Activated T-cell treated with anti-CD3 and anti-CD28 coated beads, Interleukin-2, amount 50 U/mL, for 4 hours (primary cell): ENCODE results near the gene ADCY6. TPM values are rescaled to one million over a fixed set of nuclear protein-coding genes. Genes with fewer than 3 reads are reported as not detected.

Source experiments
- ATAC-seq, 2 donors: fragments of 200-7000 bp; cut with Tn5 transposase; one replicate each; pipeline ENCODE4 v1.10.0; 2021
- DNase-seq: peaks from one replicate; pipeline ENCODE4 v3.0.0-alpha.2; 2020
- H3K27me3 Mint-ChIP-seq: one replicate; pipeline ENCODE4 v1.8.0; 2021; ENCODE audit warnings: low read depth, mixed read lengths
- H3K36me3 Mint-ChIP-seq: one replicate; pipeline ENCODE4 v1.8.0; 2022; ENCODE audit warnings: mixed read lengths; ENCODE audit not compliant: insufficient read depth
- H3K4me1 Mint-ChIP-seq: one replicate; pipeline ENCODE4 v1.8.0; 2021; ENCODE audit warnings: low read depth, mixed read lengths
- H3K4me3 Mint-ChIP-seq: one replicate; pipeline ENCODE4 v1.8.0; 2021; ENCODE audit warnings: mild to moderate bottlenecking, moderate library complexity, mixed read lengths
- H3K9me3 Mint-ChIP-seq: one replicate; pipeline ENCODE4 v1.8.0; 2021; ENCODE audit warnings: mixed read lengths
- total RNA-seq, 3 donors: library from RNA; stranded (reverse); gene quantifications; one replicate each; pipeline ENCODE4 v1.2.1, GENCODE V29; 2021

ADCY6 gene
- total RNA-seq, 3 donors from 2014 or later = 0.22 to 0.53 (median 0.40) TPM

GRCh38 chr12:48819986-48820725 lies 31.3 kb upstream of the ADCY6 start:
- DNase-seq = no peak
- no peak for ATAC-seq
- no peaks in the 10 kb centered on the region for H3K9me3 Mint-ChIP-seq
- no peak overlapping the region for H3K4me3 Mint-ChIP-seq
- H3K27me3 Mint-ChIP-seq = peaks cover 6% of the 10 kb centered on the region
- H3K4me1 Mint-ChIP-seq = peaks cover 33% of the 10 kb centered on the region
- no peaks in the 10 kb centered on the region for H3K36me3 Mint-ChIP-seq

- DNase-seq (peak; percentile 39), ATAC-seq (peak in 1 of 2 donors; percentile 4)
- peak overlapping the region; percentile 80 for H3K4me3 Mint-ChIP-seq
- peaks cover 30% of the 10 kb centered on the region for H3K4me1 Mint-ChIP-seq
- H3K36me3 Mint-ChIP-seq = no peaks in the 10 kb centered on the region
- H3K9me3 Mint-ChIP-seq = no peaks in the 10 kb centered on the region
- H3K27me3 Mint-ChIP-seq = peaks cover 6% of the 10 kb centered on the region
Measured at GRCh38 chr12:48818831-48819590, 30.1 kb upstream of the ADCY6 start.

- DNase-seq (peak; percentile 71), ATAC-seq (peak; percentile 73 to 74)
- Mint-ChIP-seq H3K27me3 (peaks cover 6% of the 10 kb centered on the region), H3K4me3 (peak within 1 kb of the TSS; percentile 85), H3K9me3 (no peaks in the 10 kb centered on the region), H3K4me1 (peaks cover 34% of the 10 kb centered on the region), H3K36me3 (no peaks in the 10 kb centered on the region)
Measured at GRCh38 chr12:48817873-48818830, 29.3 kb upstream of the ADCY6 start, which contains the start of gene CACNB3. Gene CACNB3, plus strand, starts transcription at chr12:48818496. Its CDS starts 434 bp downstream, at chr12:48818930.

- Mint-ChIP-seq H3K4me3 (peak overlapping the region; percentile 85), H3K27me3 (peaks cover 6% of the 10 kb centered on the region), H3K4me1 (peaks cover 35% of the 10 kb centered on the region), H3K36me3 (no peaks in the 10 kb centered on the region), H3K9me3 (no peaks in the 10 kb centered on the region)
- no peak for DNase-seq
- ATAC-seq = no peak
Measured at GRCh38 chr12:48816143-48816854, 27.4 kb upstream of the ADCY6 start.

GRCh38 chr12:48815126-48816110 lies 26.5 kb upstream of the ADCY6 start:
- Mint-ChIP-seq H3K4me1 (peaks cover 35% of the 10 kb centered on the region), H3K4me3 (peak overlapping the region; percentile 85), H3K36me3 (no peaks in the 10 kb centered on the region), H3K9me3 (no peaks in the 10 kb centered on the region), H3K27me3 (peaks cover 6% of the 10 kb centered on the region)
- DNase-seq (no peak), ATAC-seq (peak; percentile 46 to 49)

- peaks cover 35% of the 10 kb centered on the region for H3K4me1 Mint-ChIP-seq
- no peaks in the 10 kb centered on the region for H3K36me3 Mint-ChIP-seq
- DNase-seq (peak; percentile 65), ATAC-seq (peak; percentile 75 to 79)
- H3K9me3 Mint-ChIP-seq = no peaks in the 10 kb centered on the region
- peak overlapping the region; percentile 85 for H3K4me3 Mint-ChIP-seq
- H3K27me3 Mint-ChIP-seq = peaks cover 6% of the 10 kb centered on the region
Measured at GRCh38 chr12:48814262-48815125, 25.6 kb upstream of the ADCY6 start.

GRCh38 chr12:48813465-48814261 lies 24.8 kb upstream of the ADCY6 start:
- H3K27me3 Mint-ChIP-seq = peaks cover 6% of the 10 kb centered on the region
- no peaks in the 10 kb centered on the region for H3K36me3 Mint-ChIP-seq
- H3K4me1 Mint-ChIP-seq = peaks cover 33% of the 10 kb centered on the region
- no peaks in the 10 kb centered on the region for H3K9me3 Mint-ChIP-seq
- DNase-seq = no peak
- ATAC-seq = no peak
- H3K4me3 Mint-ChIP-seq = peak overlapping the region; percentile 85

- no peaks in the 10 kb centered on the region for H3K9me3 Mint-ChIP-seq
- H3K27me3 Mint-ChIP-seq = peaks cover 6% of the 10 kb centered on the region
- H3K36me3 Mint-ChIP-seq = no peaks in the 10 kb centered on the region
- peaks cover 25% of the 10 kb centered on the region for H3K4me1 Mint-ChIP-seq
- no peak for DNase-seq
- H3K4me3 Mint-ChIP-seq = no peak overlapping the region
- ATAC-seq = no peak
Measured at GRCh38 chr12:48812389-48812788, 23.5 kb upstream of the ADCY6 start.

GRCh38 chr12:48811437-48812090 lies 22.7 kb upstream of the ADCY6 start:
- peaks cover 18% of the 10 kb centered on the region for H3K4me1 Mint-ChIP-seq
- no peaks in the 10 kb centered on the region for H3K36me3 Mint-ChIP-seq
- H3K27me3 Mint-ChIP-seq = no peaks in the 10 kb centered on the region
- no peak overlapping the region for H3K4me3 Mint-ChIP-seq
- no peaks in the 10 kb centered on the region for H3K9me3 Mint-ChIP-seq
- ATAC-seq (no peak), DNase-seq (no peak)

- DNase-seq = no peak
- Mint-ChIP-seq H3K4me3 (no peak overlapping the region), H3K27me3 (peaks cover 1% of the 10 kb centered on the region), H3K36me3 (no peaks in the 10 kb centered on the region), H3K9me3 (no peaks in the 10 kb centered on the region), H3K4me1 (peaks cover 13% of the 10 kb centered on the region)
- no peak for ATAC-seq
Measured at GRCh38 chr12:48810903-48811431, 22.1 kb upstream of the ADCY6 start.

- no peaks in the 10 kb centered on the region for H3K36me3 Mint-ChIP-seq
- H3K4me1 Mint-ChIP-seq = peaks cover 7% of the 10 kb centered on the region
- no peak overlapping the region for H3K4me3 Mint-ChIP-seq
- no peaks in the 10 kb centered on the region for H3K9me3 Mint-ChIP-seq
- H3K27me3 Mint-ChIP-seq = peaks cover 2% of the 10 kb centered on the region
- ATAC-seq = no peak
- DNase-seq = no peak
Measured at GRCh38 chr12:48807981-48808380, 19.1 kb upstream of the ADCY6 start.
